ENCODE measurements around the gene LILRA6.
"Not testable (repeated sequence)": the region's sequence is repeated elsewhere in the genome, so short reads cannot be mapped to it uniquely, and the experiment has no call there.

Gene LILRA6

DNA sequence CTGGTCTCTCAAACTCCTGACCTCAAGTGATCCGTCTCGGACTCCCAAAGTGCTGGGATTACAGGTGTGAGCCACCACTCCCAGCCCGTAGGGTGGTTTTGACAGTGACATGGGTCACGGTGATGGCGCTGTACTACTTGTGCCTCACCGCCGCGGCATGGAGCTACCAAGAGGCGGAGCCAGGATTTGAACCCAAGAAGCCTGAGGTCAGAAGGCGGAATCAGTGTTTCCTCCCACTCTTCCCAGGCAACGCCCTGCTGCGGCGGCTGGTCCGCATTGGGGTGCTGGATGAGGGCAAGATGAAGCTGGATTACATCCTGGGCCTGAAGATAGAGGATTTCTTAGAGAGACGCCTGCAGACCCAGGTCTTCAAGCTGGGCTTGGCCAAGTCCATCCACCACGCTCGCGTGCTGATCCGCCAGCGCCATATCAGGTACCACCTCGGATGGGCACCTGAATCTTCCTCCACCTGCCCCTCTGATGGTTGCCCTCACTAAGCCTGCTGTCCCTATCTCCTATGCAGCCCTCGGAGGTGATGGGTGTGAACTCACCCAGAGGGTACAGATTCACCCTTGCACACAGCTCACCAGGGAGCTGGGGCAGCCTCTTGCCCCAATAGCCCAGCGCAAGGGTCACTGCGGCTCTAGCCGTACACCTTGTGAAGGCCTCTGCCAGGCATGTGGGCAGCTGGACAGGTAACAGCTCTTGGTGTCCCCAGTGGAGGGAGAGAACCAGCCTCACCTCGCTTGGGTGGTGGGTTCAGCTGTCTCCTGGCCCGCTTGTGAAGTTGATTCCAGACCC, 36.4 kb downstream of the LILRA6 start:
- DNase-seq: no peak

DNA sequence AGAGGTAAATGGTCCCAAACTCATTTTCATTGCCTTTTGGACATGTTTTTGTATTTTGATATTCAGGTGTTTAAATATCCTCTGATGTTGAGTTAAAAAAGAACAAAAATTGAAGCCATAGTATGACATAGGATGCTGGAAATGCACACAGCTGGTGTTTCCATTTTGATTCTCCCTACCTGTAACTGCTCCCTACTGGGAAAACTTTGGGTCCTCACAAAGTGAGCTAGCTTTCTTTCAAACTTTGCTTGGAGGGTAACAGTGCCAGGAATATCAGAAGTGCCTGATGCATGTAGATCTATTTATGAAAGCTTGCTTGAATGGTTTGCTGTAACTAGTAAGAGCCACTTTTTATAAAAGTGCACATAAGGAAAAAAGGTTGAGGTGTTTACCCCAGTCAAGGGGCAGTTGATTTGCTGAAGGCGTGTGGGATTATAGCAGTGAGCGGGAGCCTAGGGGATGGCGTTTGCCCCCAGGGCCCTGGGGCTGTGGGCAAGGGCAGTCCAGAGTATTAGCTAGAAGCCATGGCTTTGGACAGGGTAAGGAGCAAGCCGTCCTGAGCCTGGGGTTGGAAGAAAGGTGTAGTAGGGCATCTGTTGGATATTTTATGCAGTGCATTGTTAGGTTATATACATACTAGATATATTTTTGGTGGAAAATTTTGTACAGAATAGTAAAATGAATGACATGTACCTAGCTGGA, 37.7 kb downstream of the LILRA6 start:
- DNase-seq: no peak

DNA sequence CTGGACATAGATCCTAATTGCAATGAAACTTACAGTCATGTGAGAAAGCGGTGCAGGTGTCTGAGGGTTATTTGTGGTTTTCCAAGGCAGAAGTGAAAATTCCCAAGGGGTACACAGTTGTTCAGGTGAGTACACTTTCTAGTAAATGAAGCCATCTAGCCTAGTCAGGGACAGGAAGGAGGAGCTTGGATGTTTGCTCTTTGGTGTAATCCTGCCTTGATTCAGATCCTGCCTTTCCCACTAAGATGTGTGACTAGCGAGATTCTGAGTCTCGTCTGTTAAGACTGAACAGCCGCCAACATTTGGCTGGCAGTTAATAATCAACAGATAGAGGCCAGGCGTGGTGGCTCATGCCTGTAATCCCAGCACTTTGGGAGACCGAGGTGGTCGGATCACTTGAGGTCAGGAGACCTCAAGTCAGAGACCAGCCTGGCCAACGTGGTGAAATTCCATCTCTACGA, 39.4 kb downstream of the LILRA6 start:
- DNase-seq: no peak

DNA sequence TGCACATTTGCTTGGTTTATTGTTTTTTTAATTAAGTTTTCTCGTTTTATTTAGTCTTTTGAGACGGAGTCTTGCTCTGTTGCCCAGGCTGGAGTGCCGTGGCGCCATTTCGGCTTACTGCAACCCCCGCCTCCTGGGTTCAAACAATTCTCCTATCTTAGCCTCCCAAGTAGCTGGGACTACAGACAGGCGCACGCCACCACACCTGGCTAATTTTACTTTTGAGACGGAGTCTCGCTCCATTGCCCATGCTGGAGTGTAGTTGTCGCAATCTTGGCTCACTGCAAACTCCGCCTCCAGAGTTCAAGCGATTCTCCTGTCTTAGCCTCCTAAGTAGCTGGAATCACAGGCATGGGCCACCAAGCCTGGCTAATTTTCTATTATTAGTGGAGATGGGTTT, 40.6 kb downstream of the LILRA6 start:
- DNase-seq: no peak

DNA sequence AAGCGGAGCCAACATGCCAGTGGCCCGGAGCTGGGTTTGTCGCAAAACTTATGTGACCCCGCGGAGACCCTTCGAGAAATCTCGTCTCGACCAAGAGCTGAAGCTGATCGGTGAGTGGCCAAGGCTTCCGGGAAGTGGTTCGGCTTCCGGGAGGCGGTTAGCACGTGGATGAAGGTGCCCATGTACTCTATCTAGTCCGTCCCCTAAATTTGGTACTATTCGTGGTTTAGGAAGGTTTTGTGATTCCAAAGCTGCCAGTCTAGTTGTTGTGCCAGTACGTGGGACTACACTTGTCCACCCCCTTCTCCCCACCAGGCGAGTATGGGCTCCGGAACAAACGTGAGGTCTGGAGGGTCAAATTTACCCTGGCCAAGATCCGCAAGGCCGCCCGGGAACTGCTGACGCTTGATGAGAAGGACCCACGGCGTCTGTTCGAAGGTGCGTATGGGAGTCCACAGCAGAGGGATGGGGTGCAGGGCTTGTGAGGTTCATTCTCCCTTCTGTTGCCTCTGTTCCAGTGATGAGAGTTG, 41.4 kb downstream of the LILRA6 start:
- DNase-seq: no peak

DNA sequence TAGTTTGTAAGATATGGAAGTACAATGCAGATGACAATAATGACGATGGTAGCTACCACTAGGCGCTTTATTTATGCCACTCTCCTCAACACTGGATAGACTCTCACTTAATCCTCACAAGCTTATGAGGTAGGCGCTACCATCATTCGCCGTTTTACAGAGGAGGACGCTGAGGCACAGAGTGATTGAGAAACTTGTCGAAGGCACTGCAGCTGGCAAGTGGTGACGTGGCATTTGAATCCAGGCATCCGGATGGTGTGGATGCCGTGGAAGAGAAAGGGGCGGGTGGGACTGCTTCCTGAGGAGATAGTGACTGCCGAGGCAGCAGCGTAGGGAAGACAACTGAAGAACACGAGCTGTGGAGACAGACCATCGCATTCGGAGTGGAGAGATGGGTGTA, 43.2 kb downstream of the LILRA6 start:
- DNase-seq: no peak

DNA sequence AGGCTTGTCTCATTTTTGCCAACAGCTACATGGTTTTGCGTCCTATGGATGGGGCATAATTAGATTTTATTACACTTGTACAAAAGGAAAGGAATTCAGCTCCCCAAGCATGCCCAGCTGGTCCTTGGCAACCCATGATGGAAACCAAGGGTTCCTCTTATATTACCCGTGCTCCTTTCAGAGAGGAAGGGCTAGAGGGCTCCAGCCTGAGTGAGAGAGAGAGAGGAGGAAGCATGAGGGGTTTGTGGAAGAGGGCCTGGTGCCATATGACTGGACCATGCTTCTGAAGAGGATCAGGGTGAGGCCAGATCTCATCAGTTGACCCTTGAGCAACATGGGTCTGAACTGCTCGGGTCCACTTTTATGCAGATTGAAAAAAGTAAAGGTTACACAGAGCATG, 45.5 kb downstream of the LILRA6 start:
- DNase-seq: no peak

DNA sequence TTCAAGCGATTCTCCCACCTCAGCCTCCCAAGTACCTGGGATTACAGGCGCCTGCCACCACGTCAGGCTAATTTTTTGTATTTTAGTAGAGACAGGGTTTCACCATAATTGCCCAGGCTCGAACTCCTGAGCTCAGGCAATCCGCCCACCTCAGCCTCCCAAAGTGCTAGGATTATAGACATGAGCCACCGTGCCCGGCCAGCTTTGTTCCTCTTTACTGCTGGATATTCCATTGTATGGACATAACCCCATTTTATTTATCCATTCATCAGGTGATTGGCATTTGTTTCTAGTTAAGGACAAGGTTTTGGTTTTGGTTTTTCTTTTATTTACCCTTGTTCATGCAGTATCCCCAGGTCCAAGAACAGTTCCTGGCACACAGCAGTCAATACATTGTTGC, 46.1 kb downstream of the LILRA6 start:
- no peak for DNase-seq

DNA sequence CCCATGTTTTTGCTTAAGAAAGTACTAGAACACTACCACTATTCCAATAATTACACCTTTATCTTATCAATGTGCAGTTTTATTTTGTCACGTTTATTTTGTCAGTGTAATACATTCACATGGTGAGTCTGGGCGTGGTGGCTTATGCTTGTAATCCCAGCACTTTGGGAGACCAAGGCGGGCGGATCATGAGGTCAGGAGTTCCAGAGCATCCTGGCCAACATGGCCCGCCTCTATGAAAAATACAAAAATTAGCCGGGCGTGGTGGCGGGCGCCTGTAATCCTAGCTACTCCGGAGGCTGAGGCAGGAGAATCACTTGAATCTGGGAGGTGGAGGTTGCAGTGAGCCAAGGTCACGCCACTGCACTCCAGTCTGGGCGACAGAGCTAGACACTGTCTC, 48.1 kb downstream of the LILRA6 start:
- DNase-seq: not testable (repeated sequence)

DNA sequence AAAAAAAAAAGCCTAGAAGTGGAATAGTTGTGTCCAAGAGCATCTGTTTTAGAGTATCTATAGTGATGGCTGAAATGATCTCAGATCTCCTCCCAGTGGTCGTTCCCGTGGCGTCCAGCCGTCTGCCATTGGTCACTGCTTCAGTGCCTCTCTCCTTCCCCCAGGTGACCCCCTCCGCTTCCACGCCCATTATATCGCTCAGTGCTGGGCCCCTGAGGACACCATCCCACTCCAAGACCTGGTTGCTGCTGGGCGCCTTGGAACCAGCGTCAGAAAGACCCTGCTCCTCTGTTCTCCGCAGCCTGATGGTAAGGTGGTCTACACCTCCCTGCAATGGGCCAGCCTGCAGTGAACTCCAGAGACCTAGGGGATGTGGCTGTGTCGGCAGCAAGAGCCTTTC, 49.6 kb downstream of the LILRA6 start:
- DNase-seq: no peak

DNA sequence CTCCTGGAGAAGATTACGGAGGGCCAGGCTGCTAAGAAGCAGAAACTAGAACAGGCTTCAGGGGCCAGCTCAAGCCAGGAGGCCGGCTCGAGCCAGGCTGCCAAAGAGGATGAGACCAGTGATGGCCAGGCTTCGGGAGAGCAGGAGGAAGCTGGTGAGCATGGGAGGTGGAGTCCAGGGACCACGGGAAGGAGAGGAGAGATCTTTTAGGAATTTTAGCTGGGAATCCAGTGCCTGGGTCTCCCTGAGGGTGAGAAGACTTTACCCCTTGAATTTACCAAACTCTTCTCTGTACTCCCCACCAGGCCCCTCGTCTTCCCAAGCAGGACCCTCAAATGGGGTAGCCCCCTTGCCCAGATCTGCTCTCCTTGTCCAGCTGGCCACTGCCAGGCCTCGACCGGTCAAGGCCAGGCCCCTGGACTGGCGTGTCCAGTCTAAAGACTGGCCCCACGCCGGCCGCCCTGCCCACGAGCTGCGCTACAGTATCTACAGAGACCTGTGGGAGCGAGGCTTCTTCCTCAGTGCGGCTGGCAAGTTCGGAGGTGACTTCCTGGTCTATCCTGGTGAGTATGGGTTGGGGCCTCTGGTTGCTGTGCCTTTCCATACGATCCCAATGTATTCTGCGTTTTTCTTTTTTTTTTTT, 50.7 kb downstream of the LILRA6 start:
- DNase-seq: no peak

DNA sequence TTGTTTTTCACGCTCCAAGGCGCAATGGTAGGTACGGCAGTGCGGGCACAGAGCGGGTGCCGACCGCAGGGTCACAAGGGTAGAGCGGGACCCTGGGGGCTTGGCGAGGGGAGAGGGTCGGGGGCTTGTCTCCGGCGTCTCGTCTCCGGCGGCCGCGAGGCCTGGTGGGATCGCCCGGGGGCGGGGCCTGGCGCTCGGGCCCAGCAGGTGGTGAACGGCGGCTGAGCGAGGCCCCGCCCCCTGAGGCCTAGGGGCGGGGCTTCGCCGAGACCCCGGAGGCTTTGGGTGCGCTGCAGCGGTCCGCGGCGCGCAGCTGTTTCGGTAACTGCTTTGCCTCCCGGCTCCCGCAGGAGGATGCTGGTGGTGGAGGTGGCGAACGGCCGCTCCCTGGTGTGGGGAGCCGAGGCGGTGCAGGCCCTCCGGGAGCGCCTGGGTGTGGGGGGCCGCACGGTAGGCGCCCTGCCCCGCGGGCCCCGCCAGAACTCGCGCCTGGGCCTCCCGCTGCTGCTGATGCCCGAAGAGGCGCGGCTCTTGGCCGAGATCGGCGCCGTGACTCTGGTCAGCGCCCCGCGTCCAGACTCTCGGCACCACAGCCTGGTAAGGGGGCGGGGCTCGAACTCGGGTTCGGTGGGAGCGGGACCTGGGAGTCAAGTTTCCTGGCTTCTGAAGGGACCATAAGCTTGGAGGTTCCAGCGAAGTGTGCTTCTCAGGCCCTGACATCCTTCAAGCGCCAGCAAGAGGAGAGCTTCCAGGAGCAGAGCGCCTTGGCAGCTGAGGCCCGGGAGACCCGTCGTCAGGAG, 51.4 kb downstream of the LILRA6 start, which contains the start of gene TSEN34:
Gene TSEN34 (plus strand): TSS at position 298 of the 800 bp plus-strand sequence. CDS start 57 bp downstream, at position 355.
- DNase-seq: peak; percentile 88

DNA sequence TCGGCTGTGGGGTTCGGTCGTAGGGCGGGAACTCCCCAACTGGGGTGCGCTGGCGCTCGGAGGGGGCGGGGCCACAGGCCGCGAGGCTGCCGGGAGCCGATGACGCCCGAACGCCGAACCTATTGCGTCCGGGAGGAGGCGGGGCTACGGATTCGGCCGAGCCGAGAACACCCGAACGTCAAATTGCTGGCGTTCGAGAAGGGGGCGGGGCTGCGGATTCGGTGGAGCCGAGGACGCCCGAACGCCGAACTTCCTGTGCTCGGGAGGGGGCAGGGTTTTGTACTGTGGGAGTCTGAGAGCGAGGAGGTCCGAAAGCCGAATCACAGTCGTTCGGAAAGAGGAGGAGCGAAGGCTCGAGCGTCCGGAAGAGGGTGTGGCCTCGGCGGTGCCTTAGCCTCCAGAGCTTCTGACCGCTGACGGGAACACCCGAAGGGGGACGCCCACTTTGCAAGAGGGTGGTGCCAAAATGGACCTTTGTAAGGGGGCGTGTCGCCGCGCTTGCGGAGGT, 52.0 kb downstream of the LILRA6 start:
- DNase-seq: peak; percentile 98

DNA sequence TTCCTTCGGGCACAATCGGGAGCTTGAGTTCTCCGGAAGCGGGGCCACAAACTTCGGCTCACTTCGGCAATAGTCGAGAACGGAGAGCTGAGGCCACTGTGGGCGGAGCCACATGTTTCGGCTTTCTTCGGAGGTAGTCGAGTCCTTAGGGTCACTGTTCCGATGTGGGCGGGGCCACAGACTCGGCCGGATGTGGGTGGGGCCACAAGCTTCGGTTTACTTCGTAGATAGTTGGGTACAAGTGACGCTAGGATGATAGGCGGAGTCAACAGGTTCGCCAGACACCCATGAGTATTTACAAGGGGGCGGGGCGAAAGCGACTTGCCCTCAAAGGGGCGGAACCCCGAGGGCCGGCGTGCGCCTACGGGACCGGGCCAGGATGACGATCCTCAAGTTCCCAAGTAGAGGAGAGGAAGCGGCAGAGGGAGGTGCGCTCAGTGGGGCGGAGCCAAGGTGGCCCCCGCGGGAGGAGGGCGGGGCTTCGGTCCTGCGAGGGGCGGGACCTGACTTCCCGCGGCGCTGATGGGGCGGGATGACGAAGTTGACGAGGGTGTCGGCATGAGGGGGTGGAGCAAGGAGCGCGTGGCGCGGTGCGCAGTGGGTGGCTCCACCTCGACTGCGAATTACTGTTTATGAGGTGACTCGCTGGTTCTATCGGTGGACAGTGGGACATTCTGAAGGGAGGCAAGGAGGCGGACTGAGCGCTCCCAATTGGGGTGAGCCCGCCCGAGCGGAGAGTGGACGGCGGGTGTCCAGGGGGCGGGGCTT, 52.7 kb downstream of the LILRA6 start:
- peak; percentile 100 for DNase-seq

DNA sequence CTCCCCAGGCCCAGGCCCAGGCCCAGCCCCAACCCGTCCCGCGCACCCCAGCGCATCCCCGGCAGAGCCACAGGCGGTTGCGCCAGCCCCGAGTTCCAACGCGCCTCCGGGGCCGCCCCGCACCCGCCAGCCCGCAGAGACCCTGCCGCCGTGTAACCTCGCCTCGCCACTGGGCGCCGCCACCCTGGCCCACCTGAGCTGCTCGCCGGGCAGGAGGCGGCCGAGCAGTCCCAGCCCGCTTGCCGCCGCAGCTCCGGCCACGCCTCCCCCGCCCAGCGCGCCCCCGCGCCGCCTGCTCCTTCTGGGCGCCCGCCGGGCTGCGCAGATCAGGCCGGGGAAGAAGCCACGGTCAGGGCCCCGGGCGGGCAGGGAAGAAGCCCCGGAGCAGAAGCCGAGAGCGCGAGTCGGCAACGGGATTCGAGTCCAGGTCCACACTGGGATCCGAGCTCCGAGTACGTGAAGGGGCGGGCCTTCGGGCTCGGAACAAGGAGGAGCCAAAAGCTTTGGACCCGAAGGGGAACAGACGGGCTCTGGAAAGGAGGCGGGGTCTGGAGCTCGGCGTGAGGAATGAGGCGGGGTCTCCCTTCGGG, 53.4 kb downstream of the LILRA6 start, which contains the start of gene MBOAT7:
Gene MBOAT7 (minus strand): TSS at position 436 of the 590 bp plus-strand sequence. CDS start 1,072 bp downstream, outside the sequence.
- no peak for DNase-seq

DNA sequence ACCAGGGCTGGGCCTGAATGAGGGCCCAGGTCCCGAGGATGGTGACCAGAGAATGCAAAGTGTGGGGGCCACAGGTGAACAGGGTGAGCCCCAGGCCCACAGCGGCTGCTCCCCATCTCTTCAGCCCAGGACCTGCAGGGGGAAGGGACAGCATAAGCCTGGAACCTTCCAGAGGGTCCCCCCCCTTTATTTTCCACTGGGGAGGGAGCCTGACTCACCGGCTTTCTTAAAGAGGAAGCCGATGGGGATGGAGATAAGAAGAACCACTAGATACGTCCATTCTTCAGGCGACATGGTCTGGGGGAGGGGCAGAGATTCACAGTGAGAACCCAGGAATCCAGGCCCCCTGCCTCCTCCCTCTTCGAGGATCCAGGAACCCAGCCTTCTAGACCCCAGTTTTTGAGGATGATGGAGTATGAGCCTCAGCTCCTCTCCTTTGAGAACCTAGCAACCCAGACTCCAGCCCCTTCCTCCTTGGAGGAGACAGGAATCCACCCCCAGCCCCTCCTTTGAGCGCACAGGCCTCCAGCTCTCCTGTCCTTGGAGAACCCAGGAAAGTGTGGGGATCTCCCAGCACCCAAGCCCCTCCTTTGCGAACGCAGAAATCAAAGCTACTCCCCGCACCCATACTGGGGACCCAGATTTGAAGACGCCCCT, 54.2 kb downstream of the LILRA6 start:
- no peak for DNase-seq

DNA sequence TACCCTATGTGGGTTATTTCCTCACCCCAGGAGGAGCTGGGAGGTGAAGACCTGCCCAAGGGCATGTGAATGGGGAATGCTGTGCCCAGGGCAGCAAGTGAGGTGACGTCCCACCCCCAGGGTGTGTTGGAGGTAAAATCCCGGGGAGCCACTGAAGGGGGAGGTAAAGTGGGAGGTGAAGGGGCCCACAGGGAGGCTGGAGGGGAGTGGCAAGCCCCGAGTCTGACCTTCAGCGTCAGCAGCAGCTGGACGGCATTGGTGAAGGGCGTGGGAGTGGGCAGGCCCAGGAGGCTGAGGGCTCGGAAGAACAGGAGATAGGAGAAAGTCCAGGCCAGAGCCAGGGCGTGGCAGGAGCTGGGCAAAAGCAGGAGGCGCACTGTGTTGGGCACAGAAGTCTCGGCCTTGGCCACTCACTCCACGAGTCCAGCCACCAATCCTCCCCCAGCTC, 55.6 kb downstream of the LILRA6 start:
- no peak for DNase-seq
